ENCODE data around the gene RNF8.
A peak's percentile ranks its signal among the peaks of the same experiment; 100 is the strongest.
"Not testable (repeated sequence)": the region's sequence is repeated elsewhere in the genome, so short reads cannot be mapped to it uniquely, and the experiment has no call there.

Gene RNF8

GRCh38 chr6:37353761-37354525 is at the start of gene RNF8:
Gene RNF8, plus strand, starts transcription at chr6:37353983. Its CDS starts 182 bp downstream, at chr6:37354165.
- CTCF ChIA-PET, result interaction anchor here (1.5 to 3.9 kb wide), 2 partner anchors 28 to 211 kb away, joined by 4 to 13 read pairs; no protein-coding TSS in a partner anchor
- no peak for TF ChIP-seq CTCF (IDR thresholded peaks at IDR 0.05; ENCODE audit: insufficient read depth, low read length, missing control alignments)
- peak within 1 kb of the TSS; percentile 94 for H3K4me3 ChIP-seq (ENCODE audit: low read depth, low read length)
- no peak for DNase-seq (ENCODE audit: low read depth, low spot score)
- POLR2A ChIA-PET, result no interaction called here

GRCh38 chr6:37304766-37305165 is 49.0 kb upstream of the RNF8 start:
- ChIA-PET CTCF (interaction anchor here (0.9 to 6.9 kb wide), 5 partner anchors 9 to 69 kb away, joined by 4 to 73 read pairs (median 5); no protein-coding TSS in a partner anchor), POLR2A (no interaction called here)
- no peak for DNase-seq (ENCODE audit: low read depth, low spot score)
- TF ChIP-seq CTCF (IDR thresholded peaks at IDR 0.05; ENCODE audit: insufficient read depth, low read length, missing control alignments), result no peak
- no peak overlapping the region for H3K4me3 ChIP-seq (ENCODE audit: low read depth, low read length)

- ChIA-PET CTCF (interaction anchor here (0.9 to 12.7 kb wide), 5 partner anchors 9 to 288 kb away, joined by 3 to 124 read pairs (median 68); no protein-coding TSS in a partner anchor), POLR2A (no interaction called here)
- DNase-seq (ENCODE audit: low read depth, low spot score), result no peak
- no peak for TF ChIP-seq CTCF (IDR thresholded peaks at IDR 0.05; ENCODE audit: insufficient read depth, low read length, missing control alignments)
- H3K4me3 ChIP-seq (ENCODE audit: low read depth, low read length), result no peak overlapping the region
Measured at GRCh38 chr6:37305841-37306425, 47.9 kb upstream of the RNF8 start.

GRCh38 chr6:37306624-37307222 is 47.1 kb upstream of the RNF8 start:
- no peak for DNase-seq (ENCODE audit: low read depth, low spot score)
- H3K4me3 ChIP-seq (ENCODE audit: low read depth, low read length), result no peak overlapping the region
- POLR2A ChIA-PET, result no interaction called here
- CTCF ChIA-PET, result interaction anchor here (0.9 to 12.7 kb wide), 6 partner anchors 8 to 289 kb away, joined by 3 to 124 read pairs (median 36); no protein-coding TSS in a partner anchor
- TF ChIP-seq CTCF (IDR thresholded peaks at IDR 0.05; ENCODE audit: insufficient read depth, low read length, missing control alignments), result no peak

GRCh38 chr6:37307484-37307883 is 46.3 kb upstream of the RNF8 start:
- DNase-seq (ENCODE audit: low read depth, low spot score); POLR2A ChIA-PET; H3K4me3 ChIP-seq (ENCODE audit: low read depth, low read length): not testable (repeated sequence)
- CTCF ChIA-PET, result interaction anchor here (1.3 to 12.7 kb wide), 4 partner anchors 7 to 18 kb away, joined by 4 to 124 read pairs (median 70); no protein-coding TSS in a partner anchor

GRCh38 chr6:37308069-37308815 is 45.5 kb upstream of the RNF8 start:
- ChIA-PET CTCF (interaction anchor here (6.9 to 12.7 kb wide), 2 partner anchors 12 to 17 kb away, joined by 68 to 124 read pairs; no protein-coding TSS in a partner anchor), POLR2A (no interaction called here)
- no peak for DNase-seq (ENCODE audit: low read depth, low spot score)
- H3K4me3 ChIP-seq (ENCODE audit: low read depth, low read length), result no peak overlapping the region
- TF ChIP-seq CTCF (IDR thresholded peaks at IDR 0.05; ENCODE audit: insufficient read depth, low read length, missing control alignments), result no peak
